ENCODE data around the gene HOXA4.

- TF ChIP-seq CTCF (IDR thresholded peaks at IDR 0.05) (no peak), ZNF281 (CRISPR knock-in tag; IDR thresholded peaks at IDR 0.05) (no peak), ZNF512 (CRISPR knock-in tag; IDR thresholded peaks at IDR 0.05; ENCODE audit: borderline replicate concordance) (no peak), SMAD3 (CRISPR knock-in tag; IDR thresholded peaks at IDR 0.05; ENCODE audit: borderline replicate concordance) (no peak), MAX (CRISPR knock-in tag; IDR thresholded peaks at IDR 0.05) (no peak), ZNF232 (CRISPR knock-in tag; IDR thresholded peaks at IDR 0.05) (no peak), NFYB (CRISPR knock-in tag; conservative IDR thresholded peaks at IDR 0.05; ENCODE audit: low read depth) (no peak), USF2 (CRISPR knock-in tag; IDR thresholded peaks at IDR 0.05) (no peak), CREB1 (CRISPR knock-in tag; IDR thresholded peaks at IDR 0.05) (no peak), ESRRA (CRISPR knock-in tag; IDR thresholded peaks at IDR 0.05; ENCODE audit: borderline replicate concordance) (no peak), GRHL2 (CRISPR knock-in tag; IDR thresholded peaks at IDR 0.05; ENCODE audit: insufficient replicate concordance, severe bottlenecking) (no peak)
- TF ChIP-seq, protein P1, sequence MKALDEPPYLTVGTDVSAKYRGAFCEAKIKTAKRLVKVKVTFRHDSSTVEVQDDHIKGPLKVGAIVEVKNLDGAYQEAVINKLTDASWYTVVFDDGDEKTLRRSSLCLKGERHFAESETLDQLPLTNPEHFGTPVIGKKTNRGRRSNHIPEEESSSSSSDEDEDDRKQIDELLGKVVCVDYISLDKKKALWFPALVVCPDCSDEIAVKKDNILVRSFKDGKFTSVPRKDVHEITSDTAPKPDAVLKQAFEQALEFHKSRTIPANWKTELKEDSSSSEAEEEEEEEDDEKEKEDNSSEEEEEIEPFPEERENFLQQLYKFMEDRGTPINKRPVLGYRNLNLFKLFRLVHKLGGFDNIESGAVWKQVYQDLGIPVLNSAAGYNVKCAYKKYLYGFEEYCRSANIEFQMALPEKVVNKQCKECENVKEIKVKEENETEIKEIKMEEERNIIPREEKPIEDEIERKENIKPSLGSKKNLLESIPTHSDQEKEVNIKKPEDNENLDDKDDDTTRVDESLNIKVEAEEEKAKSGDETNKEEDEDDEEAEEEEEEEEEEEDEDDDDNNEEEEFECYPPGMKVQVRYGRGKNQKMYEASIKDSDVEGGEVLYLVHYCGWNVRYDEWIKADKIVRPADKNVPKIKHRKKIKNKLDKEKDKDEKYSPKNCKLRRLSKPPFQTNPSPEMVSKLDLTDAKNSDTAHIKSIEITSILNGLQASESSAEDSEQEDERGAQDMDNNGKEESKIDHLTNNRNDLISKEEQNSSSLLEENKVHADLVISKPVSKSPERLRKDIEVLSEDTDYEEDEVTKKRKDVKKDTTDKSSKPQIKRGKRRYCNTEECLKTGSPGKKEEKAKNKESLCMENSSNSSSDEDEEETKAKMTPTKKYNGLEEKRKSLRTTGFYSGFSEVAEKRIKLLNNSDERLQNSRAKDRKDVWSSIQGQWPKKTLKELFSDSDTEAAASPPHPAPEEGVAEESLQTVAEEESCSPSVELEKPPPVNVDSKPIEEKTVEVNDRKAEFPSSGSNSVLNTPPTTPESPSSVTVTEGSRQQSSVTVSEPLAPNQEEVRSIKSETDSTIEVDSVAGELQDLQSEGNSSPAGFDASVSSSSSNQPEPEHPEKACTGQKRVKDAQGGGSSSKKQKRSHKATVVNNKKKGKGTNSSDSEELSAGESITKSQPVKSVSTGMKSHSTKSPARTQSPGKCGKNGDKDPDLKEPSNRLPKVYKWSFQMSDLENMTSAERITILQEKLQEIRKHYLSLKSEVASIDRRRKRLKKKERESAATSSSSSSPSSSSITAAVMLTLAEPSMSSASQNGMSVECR (CRISPR knock-in tag; IDR thresholded peaks at IDR 0.05; ENCODE audit: borderline replicate concordance), result no peak
- TF ChIP-seq, protein P2, sequence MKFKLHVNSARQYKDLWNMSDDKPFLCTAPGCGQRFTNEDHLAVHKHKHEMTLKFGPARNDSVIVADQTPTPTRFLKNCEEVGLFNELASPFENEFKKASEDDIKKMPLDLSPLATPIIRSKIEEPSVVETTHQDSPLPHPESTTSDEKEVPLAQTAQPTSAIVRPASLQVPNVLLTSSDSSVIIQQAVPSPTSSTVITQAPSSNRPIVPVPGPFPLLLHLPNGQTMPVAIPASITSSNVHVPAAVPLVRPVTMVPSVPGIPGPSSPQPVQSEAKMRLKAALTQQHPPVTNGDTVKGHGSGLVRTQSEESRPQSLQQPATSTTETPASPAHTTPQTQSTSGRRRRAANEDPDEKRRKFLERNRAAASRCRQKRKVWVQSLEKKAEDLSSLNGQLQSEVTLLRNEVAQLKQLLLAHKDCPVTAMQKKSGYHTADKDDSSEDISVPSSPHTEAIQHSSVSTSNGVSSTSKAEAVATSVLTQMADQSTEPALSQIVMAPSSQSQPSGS (CRISPR knock-in tag; IDR thresholded peaks at IDR 0.05; ENCODE audit: borderline replicate concordance, low read depth), result no peak
- TF ChIP-seq, protein P3, sequence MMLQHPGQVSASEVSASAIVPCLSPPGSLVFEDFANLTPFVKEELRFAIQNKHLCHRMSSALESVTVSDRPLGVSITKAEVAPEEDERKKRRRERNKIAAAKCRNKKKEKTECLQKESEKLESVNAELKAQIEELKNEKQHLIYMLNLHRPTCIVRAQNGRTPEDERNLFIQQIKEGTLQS (CRISPR knock-in tag; conservative IDR thresholded peaks at IDR 0.05), result no peak
Measured at GRCh38 chr7:27160145-27160545, 29.6 kb upstream of the HOXA4 start.

All from WTC11 (cell line).